Right kidney (tissue), 1 donor: ENCODE data around the gene ERP44.
"Not testable (repeated sequence)": the region's sequence is repeated elsewhere in the genome, so short reads cannot be mapped to it uniquely, and the experiment has no call there.

Experiments
- DNase-seq: peaks from one replicate; pipeline ENCODE4 v3.0.0-alpha.2; 2016

Gene ERP44

GRCh38 chr9:100014846-100015245 lies 84.0 kb downstream of the ERP44 start:
- DNase-seq, result no peak

- DNase-seq, result no peak
These were observed 85.2 kb downstream of the ERP44 start for GRCh38 chr9:100013573-100013972.

GRCh38 chr9:100012279-100012678 lies 86.5 kb downstream of the ERP44 start:
- DNase-seq, result no peak

- DNase-seq, result no peak
These were observed 87.6 kb downstream of the ERP44 start for GRCh38 chr9:100011062-100011681.

- no peak for DNase-seq
These were observed 99.0 kb downstream of the ERP44 start for GRCh38 chr9:99999797-100000196.

GRCh38 chr9:99998866-99999265 lies 99.9 kb downstream of the ERP44 start:
- DNase-seq, result no peak

GRCh38 chr9:99998266-99998665 lies 100.5 kb downstream of the ERP44 start:
- no peak for DNase-seq

GRCh38 chr9:99990508-99990907 lies 108.3 kb downstream of the ERP44 start:
- DNase-seq, result not testable (repeated sequence)

GRCh38 chr9:99986642-99987041 lies 112.2 kb downstream of the ERP44 start:
- no peak for DNase-seq

GRCh38 chr9:99980598-99980997 lies 118.2 kb downstream of the ERP44 start:
- no peak for DNase-seq

- DNase-seq, result no peak
These were observed 120.6 kb downstream of the ERP44 start for GRCh38 chr9:99978221-99978620.

- no peak for DNase-seq
These were observed 121.6 kb downstream of the ERP44 start for GRCh38 chr9:99977033-99977792.

GRCh38 chr9:99973455-99973854 lies 125.3 kb downstream of the ERP44 start:
- DNase-seq, result no peak

GRCh38 chr9:99971410-99971809 lies 127.4 kb downstream of the ERP44 start:
- no peak for DNase-seq

GRCh38 chr9:99970481-99970880 lies 128.3 kb downstream of the ERP44 start:
- no peak for DNase-seq

- no peak for DNase-seq
These were observed 131.3 kb downstream of the ERP44 start for GRCh38 chr9:99967457-99967856.

GRCh38 chr9:99966716-99967115 lies 132.1 kb downstream of the ERP44 start:
- DNase-seq, result no peak

GRCh38 chr9:99966001-99966400 lies 132.8 kb downstream of the ERP44 start:
- DNase-seq, result no peak

- DNase-seq, result no peak
These were observed 134.5 kb downstream of the ERP44 start for GRCh38 chr9:99964336-99964735.

GRCh38 chr9:99962680-99963261 lies 136.0 kb downstream of the ERP44 start:
- DNase-seq, result no peak

GRCh38 chr9:99955606-99956005 lies 143.2 kb downstream of the ERP44 start:
- no peak for DNase-seq

GRCh38 chr9:99954819-99955218 lies 144.0 kb downstream of the ERP44 start:
- DNase-seq, result no peak

GRCh38 chr9:99953861-99954507 lies 144.8 kb downstream of the ERP44 start:
- no peak for DNase-seq
